SK-N-SH (cell line): ENCODE data around the gene RABEP2.

Experiments used
- CTCF ChIP-seq: fragments of 200-600 bp; sonication (generic); IDR thresholded peaks from 2 replicates; pipeline ENCODE4 v1.6.1; 2017; ENCODE audit warnings: antibody characterized with exemption, mild to moderate bottlenecking, moderate library complexity
- EZH2phosphoT487 ChIP-seq: fragments of 200-600 bp; sonication (generic); IDR thresholded peaks from 2 replicates; pipeline ENCODE4 v1.6.1; 2017; ENCODE audit warnings: low read depth, mixed run types, mild to moderate bottlenecking, antibody characterized with exemption, moderate library complexity, borderline replicate concordance
- MAX ChIP-seq: IDR thresholded peaks from 2 replicates; pipeline ENCODE4 v1.4.0; 2012; ENCODE audit warnings: low read depth
- NFIC ChIP-seq: IDR thresholded peaks from 2 replicates; pipeline ENCODE4 v1.4.0; 2012; ENCODE audit warnings: borderline replicate concordance
- NRF1 ChIP-seq: IDR thresholded peaks from 2 replicates; pipeline ENCODE4 v1.6.1; 2012; ENCODE audit warnings: low read depth, mild to moderate bottlenecking, low read length
- POLR2AphosphoS5 ChIP-seq: IDR thresholded peaks from 2 replicates; pipeline ENCODE4 v1.6.1; 2012; ENCODE audit warnings: low read depth, low read length
- REST ChIP-seq: IDR thresholded peaks from 2 replicates; pipeline ENCODE4 v1.6.1; 2012; ENCODE audit warnings: mild to moderate bottlenecking, low read depth, low read length, moderate library complexity
- RFX5 ChIP-seq: IDR thresholded peaks from 2 replicates; pipeline ENCODE4 v1.6.1; 2012; ENCODE audit warnings: mild to moderate bottlenecking, improper control_type of control experiment, low read length
- SMC3 ChIP-seq: IDR thresholded peaks from 2 replicates; pipeline ENCODE4 v1.6.1; 2012; ENCODE audit warnings: low read depth, low read length, improper control_type of control experiment
- TCF12 ChIP-seq: IDR thresholded peaks from 2 replicates; pipeline ENCODE4 v1.4.0; 2012
- USF1 ChIP-seq: IDR thresholded peaks from 2 replicates; pipeline ENCODE4 v1.4.0; 2012; ENCODE audit warnings: low read depth, borderline replicate concordance
- ZBTB33 ChIP-seq: IDR thresholded peaks from 2 replicates; pipeline ENCODE4 v1.4.0; 2012; ENCODE audit warnings: low read depth, borderline replicate concordance

GRCh38 chr16:28958836-28959235 lies 33.8 kb upstream of the RABEP2 start:
- TF ChIP-seq MAX (no peak), USF1 (no peak), TCF12 (no peak), CTCF (no peak), POLR2AphosphoS5 (no peak), RFX5 (no peak), EZH2phosphoT487 (no peak), SMC3 (no peak), REST (no peak), NRF1 (no peak), ZBTB33 (no peak), NFIC (no peak)
